ENCODE results near the gene UBA6. TPM values are rescaled to one million over a fixed set of nuclear protein-coding genes. Genes with fewer than 3 reads are reported as not detected.

UBA6 gene
- total RNA-seq, 2 donors from 2014 or later: 12.5 to 13.7 TPM

- Histone ChIP-seq H3K27ac (no peak overlapping the region), H3K9me3 (no peaks in the 10 kb centered on the region), H3K4me1 (no peaks in the 10 kb centered on the region), H3K27me3 (no peaks in the 10 kb centered on the region), H3K4me3 (no peak overlapping the region), H3K36me3 (replicated peaks in 1 of 2; ENCODE audit: insufficient read depth in 1 of 2, low read depth in 2 of 2) (no peaks in the 10 kb centered on the region)
- no peak for TF ChIP-seq POLR2A (IDR thresholded peaks at IDR 0.05)
- no peak for TF ChIP-seq CTCF (IDR thresholded peaks at IDR 0.05)
- WGBS, 2 donors: 91 to 100% methylated on average over 3 of the region's 3 CpGs
- DNase-seq (no peak), ATAC-seq (no peak)
- intact Hi-C loops (cut with DNase I): no loop called here
Observed at GRCh38 chr4:67566335-67566734, 134.6 kb downstream of the UBA6 start.

- H3K27me3 ChIP-seq: no peaks in the 10 kb centered on the region
- intact Hi-C loops (cut with DNase I): no loop called here
- H3K4me3 ChIP-seq: no peak overlapping the region
- ATAC-seq (no peak), DNase-seq (no peak)
- H3K36me3 ChIP-seq (replicated peaks in 1 of 2; ENCODE audit: insufficient read depth in 1 of 2, low read depth in 2 of 2): no peaks in the 10 kb centered on the region
- H3K27ac ChIP-seq: no peak overlapping the region
- no peaks in the 10 kb centered on the region for H3K4me1 ChIP-seq
- TF ChIP-seq POLR2A (IDR thresholded peaks at IDR 0.05) (no peak), CTCF (IDR thresholded peaks at IDR 0.05) (no peak)
- H3K9me3 ChIP-seq: no peaks in the 10 kb centered on the region
Observed at GRCh38 chr4:67565284-67565683, 135.7 kb downstream of the UBA6 start.

Small RNA genes within 50 kb of the gene (small RNA-seq; reads per million reads assigned to genes)
- gene AC096720.1 (not detected), gene RF00091 (not detected)

Other genes with a start within 250 kb of the UBA6 start
- 10 to 100 TPM; 36.8 to 44.5 TPM for gene CENPC, start 155.7 kb downstream of the UBA6 start, total RNA-seq
- gene STAP1, start 142.4 kb downstream of the UBA6 start, total RNA-seq: not detected
- not detected for gene GNRHR, start 53.2 kb upstream of the UBA6 start, total RNA-seq
- gene TMPRSS11D, start 182.8 kb upstream of the UBA6 start, total RNA-seq: not detected